ENCODE data around the gene TMSB10.
A peak's percentile ranks its signal among the peaks of the same experiment; 100 is the strongest.

Gene TMSB10

DNA sequence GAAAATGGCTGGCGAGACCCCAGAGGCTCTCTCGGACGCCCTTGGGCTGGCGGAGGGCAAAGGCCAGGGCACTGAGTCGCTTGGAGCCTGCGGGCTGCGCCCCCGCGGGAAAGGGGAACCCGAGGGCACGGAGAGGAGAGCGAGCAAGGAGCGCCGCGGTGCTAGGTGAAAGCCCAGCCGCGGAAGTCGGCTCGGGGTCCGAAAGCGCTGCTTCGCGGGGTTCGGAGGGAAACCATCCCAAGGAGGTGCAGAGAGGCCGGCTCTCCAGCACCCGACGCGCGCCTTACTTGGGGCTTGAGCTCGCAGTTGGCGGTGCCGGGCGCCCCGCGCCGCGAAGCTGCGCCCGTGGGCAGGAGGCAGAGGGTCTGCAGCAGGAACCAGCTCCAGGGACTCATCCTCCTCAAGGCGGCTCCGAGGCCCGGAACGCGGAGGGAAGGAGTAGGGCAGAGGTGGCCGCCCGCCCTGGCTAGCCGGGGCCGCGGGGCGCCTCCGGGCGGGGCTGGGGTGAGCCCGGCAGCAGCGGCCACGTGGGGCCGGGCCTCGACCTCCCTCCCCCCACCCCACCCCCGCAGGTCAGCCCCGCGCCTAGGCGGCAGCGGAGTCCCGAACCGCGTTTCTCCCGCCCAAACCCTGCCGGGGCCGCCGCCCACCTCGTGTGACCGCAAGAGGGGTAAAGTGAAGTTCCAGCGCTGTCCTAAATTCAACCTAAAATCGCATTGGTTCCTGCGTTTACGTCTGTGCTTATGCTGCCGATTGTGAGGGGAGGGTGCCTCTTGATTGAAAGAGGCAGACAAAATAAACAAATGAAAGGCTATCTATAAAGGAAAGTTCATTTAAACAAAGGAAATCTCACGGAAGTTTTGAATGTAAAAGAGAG is 24.6 kb upstream of the TMSB10 start, which contains the start of gene TRABD2A:
TRABD2A (minus strand) TSS at position 440 of the 877 bp plus-strand sequence; CDS start at position 395, 45 bp downstream.
- peak; percentile 57 for DNase-seq (ENCODE audit: low read depth)

DNA sequence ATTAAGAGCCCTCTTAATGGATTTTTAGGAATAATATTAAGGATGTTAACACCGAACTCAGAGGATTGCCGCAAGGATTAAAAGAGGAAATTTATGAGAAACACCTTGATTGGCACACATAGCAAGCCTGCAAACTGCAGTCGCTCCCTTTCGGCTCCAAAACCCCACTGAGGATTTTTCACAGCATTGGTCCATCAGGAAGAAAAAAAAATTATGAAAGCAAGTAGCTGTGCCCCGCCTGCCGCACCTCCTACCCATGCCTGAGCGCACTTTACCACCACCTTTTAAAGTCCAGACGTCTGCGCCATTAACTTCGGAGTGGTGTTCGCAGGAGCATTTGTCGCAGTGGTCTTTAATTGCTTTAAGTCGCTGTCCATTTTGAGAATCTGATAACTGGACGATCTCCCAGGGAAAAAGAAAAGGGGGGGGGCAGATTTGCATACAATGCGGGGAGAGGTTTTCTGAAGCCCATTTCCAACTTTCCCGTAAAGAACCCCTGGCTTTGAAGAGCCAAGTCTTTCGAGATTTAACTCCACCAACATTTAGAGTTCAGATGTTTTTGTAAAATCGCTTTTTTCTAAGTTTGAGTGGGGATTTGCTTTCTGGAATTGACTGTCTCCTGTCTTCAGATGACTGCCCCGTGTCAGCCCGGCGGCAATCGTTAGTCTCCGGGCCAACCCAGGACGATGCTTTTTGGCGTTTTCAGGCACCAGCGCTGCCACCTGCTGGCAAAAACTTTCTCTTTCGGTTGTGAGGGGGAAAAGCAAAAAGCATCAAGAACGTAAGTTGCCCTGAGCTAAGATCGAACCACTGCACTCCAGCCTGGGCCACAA is 23.7 kb upstream of the TMSB10 start:
- peak; percentile 79 for DNase-seq (ENCODE audit: low read depth)

DNA sequence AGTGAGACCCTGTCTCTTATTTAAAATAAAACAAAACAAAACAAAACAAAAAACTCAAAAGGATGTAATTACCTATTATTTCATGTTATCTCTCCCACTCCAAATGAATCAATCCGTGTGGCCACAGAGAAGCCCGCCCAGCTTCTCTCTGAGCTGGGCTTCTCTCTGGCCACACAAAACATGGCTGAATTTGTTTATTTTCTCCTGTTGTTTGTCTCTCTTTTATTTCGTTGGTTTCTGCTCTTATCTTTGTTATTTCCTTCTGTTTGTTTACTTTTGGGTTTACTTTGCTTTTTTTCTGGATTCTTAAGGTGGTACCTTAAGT is 23.1 kb upstream of the TMSB10 start:
- no peak for DNase-seq (ENCODE audit: low read depth)

DNA sequence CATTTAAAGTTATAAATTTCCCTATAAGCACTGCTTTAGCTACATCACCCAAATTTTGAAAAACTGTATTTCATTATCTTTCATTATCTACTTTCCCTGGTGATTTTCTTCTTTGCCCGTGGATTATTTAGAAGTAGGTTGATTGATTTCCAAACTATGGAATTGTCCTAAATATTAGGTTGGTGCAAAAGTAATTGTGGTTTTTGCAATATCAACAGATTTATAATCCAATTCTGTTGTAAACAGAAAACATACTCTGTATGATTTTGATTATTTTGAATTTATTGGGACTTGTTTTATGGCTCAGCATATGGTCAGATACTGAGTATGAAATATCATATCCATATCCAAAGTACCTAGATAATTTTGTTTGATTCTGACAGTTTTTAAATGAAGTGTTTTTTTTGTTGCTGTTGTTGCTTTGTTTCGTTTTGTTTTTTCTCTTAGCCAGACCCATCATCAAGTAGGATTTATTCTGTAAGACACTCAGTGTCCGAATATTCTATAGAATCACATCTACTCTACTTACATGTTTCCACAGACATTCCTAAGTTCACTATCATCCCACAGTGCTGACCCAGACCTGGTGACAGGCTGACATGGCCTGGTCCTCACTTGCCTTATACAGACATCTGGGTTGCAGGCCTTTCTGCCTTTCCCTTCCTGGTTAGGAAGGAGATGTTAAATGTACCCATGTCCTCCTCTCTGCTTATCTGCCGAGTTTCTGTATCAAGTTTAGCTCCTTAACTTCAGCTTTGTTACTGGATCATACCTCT is 22.5 kb upstream of the TMSB10 start:
- DNase-seq (ENCODE audit: low read depth): no peak

DNA sequence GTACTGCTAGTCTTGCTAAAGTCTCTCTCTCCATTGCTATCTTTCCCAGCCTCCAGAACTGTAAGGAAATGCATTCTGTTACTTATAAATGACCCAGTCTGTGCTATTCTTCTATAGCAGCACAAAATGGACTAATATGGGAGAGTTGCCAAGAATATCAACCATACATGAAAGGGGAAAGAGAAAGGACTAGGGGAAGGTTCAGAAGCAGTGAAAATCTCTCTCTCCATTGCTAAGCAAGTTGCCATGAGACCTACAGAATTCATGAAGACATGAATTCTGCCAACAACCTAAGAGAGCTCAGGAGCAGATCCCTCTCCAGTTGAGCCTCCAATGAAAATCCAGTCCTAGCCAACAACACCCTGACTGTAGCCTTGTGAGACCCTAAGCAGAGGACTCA is 21.0 kb upstream of the TMSB10 start:
- DNase-seq (ENCODE audit: low read depth): no peak

DNA sequence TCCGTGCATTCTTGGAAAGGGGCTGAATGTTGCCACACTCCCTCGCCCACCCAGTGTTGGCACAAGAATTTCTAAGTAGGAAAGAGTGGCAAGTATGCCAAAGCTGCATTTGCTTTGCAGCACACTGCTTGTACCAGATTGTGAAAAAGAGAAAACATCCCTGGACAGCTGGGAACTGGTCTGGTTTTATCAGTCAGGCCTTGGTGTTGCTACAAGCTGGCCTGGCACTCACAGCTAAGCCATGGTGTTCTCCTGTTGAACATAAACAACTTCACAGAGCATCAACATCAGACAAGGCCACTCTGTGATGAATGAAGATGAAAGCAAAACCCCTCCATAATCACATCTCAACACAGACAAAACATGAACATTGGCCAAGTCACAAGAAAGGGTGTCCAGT is 20.3 kb upstream of the TMSB10 start:
- DNase-seq (ENCODE audit: low read depth): no peak

DNA sequence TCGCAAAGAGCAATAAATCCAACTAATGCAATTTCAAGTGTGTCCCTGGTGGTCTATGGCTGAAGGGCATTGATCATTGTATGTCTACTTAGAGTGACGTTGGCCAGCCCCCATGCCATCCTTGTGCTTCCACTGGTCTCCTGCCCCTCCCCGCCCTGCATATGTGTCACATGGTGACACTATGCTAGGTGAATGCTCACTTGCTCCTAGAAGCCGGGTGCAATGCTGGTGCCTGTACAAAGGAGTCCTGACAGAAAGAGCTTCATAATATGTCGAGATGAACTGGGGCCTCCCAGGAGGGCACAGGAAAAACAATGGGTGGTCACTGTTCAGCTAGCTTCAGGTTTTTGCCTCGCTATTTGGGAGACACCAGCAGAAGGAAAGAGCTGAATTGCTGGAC is 18.7 kb upstream of the TMSB10 start:
- DNase-seq (ENCODE audit: low read depth): no peak

DNA sequence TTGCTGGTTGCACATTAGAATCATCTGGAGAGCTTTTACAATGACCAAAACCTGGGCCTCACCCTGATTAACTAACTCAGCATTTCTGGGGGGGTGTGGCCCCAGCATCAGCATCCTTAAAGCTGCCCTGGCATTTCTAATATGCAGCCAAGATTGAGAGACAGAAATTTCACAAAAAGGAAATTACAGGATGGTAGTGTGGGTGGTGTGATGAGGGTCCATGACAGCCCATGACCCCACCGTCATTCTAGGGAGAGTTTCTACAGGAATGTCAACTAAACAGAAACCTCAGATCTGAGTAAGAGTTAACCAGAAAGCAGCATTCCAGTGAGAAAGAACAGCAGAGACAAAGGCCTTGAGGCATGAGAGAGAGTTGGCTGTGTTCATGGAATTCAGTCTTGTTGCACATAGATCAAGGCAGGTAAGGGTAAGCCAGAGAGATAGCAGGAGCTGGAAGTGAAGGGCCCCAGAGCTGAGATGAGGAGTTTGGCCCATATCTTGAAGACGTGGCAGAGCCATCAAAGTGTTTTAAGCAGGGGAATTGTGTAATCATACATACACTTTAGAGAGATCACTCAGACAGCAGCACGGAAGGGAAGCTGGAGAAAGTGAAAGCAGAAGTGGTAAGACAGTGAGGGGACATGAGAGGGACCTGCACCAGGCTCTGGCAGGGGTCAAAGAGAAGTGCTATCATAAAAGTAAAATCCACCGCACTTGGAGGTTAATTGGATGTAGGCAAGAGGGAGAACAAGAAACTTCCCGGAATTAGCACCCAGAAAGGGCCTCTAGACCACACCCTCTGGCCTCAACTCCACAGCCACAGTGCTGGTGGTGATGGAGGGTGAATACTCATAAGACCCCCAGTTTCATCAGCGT is 16.8 kb upstream of the TMSB10 start:
- no peak for DNase-seq (ENCODE audit: low read depth)

DNA sequence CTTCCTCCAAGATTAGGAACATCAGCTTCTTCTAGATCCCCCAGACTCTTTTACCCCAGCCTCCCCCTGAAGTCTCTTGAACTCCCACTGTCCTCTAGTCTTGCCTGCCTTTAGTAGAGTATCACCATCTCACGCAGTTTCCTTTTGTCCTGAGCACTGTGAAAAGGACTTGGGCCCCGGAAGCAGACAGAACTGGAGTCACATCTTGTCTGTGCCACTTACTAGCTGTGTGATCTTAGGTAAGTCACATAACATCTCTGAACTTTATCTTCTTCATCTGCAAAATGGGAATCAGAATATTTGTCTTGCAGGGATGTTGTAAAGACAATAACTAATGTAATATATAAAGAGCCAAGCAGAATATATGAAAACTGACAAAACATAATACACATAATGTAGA is 16.1 kb upstream of the TMSB10 start:
- no peak for DNase-seq (ENCODE audit: low read depth)

DNA sequence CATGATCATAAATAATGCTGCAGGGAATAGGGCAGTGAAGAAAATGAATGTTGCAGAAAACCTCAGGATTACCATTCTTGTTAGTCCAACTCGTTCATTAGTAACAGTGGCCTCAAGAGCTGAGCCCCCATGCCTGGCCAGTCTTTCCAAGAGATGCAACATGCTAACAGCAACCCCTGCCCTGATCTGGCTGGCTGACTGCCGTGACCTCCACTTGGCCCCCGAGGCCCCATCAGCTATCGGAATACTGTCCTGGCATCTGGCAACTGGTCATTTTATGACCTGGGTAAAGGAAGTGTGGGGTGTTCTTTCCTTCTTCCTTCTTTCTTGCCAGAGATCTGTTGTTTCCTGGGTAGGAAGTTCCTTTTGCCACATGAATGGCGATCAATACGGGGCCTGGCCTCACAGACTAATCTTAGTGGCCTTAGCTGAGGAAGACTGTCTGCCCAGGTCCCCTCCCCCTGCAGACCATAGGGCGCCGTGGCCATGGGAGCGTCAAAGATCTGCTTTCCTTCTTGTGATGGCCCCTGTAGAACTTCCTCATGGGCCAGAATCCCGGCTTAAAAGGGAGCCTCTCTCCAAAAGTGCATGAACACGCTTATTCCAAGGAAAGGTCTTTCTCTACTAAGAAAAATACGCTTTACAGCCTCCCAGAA is 14.0 kb upstream of the TMSB10 start:
- no peak for DNase-seq (ENCODE audit: low read depth)

DNA sequence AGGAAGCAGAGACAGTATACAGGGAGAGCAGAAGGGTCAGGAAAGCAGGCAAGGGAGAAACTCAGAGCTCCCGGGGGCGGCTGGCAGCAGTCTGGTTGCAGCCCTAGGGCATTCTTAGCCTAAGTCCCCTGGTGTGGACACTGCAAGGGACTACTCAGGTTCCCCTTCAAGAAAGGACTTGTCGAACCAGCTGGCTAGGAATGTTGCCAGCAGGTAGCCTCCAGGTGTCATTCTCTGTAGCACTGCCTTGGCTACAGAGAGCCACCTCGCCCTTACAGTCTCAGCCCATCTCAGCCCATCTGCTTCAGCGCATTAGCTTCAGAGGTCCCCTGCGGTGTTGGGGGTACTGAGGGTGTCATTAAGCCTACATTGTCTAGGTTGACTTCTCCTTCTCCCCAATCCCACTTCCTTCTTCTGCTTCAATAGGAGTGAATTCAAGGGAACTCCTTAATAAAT is 11.3 kb upstream of the TMSB10 start:
- DNase-seq (ENCODE audit: low read depth): no peak

DNA sequence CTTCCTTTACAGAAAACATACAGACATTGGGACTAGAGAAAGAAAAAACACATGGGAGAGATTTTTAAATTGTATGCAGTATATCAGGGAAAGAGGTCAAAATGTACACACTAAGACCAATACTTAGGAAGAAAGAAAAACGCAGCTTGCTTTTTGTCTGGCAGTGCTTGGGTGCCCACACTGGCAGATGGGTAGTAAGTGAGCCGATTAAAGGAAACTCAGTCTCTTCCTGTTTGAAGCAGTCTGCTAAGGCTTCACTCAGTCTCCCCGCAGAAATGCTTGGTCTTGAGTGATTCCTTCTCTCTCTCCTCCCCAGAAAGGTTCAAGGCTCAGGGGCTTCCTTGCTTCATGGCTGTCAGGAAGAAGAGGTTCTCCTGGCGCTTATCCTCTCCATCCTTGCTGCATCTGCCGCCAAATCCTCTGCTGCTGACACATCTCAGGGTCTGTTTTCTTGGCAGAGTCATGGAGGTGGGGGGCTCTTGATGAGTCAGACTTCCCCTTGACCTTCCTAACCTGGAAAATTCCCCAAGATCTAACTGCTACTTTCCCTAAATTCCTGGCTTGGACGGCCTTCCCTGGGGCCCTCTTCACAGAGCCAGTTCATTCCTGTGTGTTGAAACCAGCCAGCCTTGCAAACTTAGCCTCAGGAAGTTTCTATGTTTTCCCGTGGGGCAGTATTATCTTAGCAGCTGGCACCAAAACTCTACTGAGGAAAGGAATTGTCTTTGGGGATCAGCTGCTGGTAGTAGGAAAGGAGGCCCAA is 10.5 kb upstream of the TMSB10 start:
- DNase-seq (ENCODE audit: low read depth): no peak

DNA sequence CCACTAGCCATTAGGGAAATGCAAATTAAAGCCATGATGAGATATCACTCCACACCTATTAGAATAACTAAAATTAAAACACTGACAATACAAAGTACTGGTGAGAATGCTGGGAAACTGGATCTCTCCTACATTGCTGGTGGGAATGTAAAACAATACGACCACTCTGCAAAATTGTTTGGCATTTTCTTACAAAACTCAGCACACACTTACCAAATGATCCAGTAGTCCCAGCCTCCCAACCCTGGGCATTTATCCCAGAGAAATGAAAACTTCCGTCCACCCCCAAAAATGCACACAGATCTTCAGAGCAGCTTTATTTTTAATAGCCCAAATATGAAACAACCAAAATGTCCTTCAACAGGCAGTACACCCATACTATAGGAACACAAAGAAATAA is 8.9 kb upstream of the TMSB10 start:
- no peak for DNase-seq (ENCODE audit: low read depth)

DNA sequence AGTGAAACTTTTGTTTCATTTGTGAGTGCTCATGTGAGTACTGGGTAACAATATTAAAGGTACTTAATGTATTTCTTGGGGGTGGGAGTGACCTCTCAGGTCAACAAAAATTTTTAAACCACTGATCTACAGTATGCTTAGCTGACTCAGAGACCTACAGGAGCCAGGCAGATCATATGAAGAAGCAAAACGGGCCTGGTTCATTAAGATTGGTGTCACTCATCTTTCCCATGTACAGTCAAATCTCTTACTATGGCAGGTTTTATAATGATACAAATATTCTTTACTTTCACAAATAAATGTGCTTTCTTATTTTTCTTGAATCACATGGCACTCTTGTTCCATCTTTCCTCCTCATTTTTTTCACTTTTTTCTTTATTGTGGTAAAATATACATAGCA is 7.7 kb upstream of the TMSB10 start:
- DNase-seq (ENCODE audit: low read depth): no peak

DNA sequence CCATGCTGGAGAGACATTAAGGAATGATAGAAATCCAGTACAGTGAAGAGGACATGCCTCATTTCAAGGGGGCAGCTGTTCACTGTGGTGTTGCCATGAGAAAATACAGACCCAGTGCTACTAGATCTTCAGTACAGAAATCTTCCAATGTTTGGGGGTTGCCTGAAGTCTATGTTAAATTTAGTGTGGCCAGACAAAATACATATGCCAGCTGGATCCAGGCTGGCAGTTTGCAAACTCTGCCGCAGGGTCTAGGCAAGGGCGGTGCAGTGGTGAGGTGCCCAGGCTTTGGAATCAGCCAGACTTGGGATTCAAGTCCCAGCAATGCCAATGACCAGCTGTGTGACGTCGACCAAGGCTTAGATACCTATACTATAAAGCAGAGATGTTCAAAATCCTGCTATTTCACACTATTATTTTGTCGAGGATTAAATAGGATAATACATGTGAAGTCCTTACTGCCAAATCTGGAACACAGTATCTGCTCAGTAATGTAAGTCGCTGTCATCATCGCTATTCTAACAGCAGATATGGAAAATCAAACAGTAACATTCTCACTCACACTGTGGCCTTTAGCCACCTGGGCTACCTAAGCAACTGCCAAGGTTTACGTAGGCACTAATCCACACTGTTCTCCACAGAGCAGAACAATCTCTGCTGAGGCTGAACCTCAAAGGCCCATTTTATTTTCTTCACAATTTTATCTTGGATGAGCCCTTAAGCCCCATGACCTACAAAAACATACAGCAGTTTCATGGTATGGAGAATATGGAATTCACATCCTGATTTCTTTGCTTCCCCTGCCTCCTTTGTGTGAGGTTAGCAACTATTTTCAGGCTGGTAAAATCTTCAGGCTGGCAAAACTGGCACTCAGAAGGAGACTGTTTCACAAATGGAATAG is 5.9 kb upstream of the TMSB10 start:
- no peak for DNase-seq (ENCODE audit: low read depth)

DNA sequence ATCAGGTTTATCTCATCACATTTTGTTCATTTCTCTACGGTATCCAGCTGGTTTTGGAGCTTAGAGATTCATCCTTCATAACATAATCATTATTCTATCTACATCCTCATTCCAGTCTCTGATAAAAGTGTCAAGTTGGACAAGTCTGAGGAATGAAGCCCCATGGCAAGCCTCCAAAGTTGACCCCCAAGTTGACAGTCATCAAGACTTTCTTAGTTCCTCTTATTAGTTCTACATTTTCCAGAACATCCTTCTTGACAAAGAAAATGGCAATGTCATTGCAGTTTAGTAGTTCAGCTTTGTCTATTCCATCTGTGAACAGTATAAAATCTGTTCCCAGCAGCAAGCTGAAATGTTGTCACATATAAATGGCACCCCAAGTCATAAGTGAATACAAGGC is 4.5 kb upstream of the TMSB10 start:
- DNase-seq (ENCODE audit: low read depth): no peak

DNA sequence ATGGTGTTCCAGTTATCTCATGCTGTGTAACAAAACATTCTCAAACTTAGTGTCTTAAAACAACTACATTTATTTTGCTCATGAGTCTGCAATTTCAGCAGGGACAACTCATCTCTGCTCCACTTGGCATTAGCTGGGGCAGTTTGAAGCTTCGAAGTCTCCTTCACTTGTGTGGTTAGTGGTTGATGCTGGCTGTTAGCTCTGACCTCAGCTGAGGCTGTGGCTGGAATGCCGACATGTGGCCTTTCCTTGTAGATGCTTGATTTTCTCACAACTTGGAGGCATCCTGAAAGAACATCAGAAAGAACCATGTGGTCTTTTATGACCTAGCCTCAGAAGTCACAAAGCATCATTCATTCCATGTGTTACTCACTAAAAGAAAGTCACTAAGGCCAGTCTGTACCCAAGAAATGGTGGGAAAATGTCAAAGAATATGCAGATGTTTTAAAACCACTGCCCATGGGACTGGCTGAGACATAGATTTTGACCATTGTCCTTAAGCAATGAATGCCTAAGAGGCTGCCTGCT is 3.8 kb upstream of the TMSB10 start:
- DNase-seq (ENCODE audit: low read depth): no peak

DNA sequence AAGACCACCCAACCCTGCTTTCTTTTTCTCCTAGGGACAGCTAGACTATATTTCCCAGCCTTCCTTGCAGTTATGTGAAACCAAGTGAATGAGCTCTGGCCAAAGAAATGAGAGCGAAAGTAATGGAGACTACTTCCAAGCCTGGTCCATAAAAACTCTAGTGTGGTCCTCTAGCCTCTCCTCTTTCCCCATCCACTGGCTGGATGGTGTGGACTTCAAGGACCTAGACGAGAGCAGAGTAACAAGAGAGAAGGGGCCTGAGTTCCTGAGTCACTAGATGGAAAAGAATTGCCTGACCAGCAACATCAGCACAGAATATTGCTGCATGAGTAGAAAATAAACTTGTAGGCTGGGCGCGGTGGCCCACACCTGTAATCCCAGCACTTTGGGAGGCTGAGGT is 2.9 kb upstream of the TMSB10 start:
- DNase-seq (ENCODE audit: low read depth): no peak

DNA sequence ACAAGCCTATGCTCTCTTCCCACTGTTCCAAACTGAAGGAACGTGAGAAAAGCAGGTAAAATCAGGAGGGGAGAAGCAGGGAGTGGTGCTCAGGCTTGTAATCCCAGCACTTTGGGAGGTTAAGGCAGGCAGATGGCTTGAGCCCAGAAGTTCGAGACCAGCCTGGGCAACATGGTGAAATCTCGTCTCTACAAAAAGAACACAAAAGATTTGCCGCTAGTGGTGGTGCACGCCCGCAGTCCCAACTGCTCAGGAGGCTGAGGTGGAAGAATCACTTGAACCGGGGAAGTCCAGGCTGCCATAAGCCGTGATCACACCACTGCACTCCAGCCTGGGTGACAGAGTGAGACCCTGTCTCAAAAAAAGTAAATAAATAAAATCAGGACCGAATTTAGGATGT is 1.3 kb upstream of the TMSB10 start:
- no peak for DNase-seq (ENCODE audit: low read depth)
